ENCODE data around the gene TANC1.
"Not testable (repeated sequence)": the region's sequence is repeated elsewhere in the genome, so short reads cannot be mapped to it uniquely, and the experiment has no call there.

The TANC1 gene

GRCh38 chr2:159094173-159094737 lies 125.8 kb downstream of the TANC1 start:
- DNase-seq, result no peak

DNA sequence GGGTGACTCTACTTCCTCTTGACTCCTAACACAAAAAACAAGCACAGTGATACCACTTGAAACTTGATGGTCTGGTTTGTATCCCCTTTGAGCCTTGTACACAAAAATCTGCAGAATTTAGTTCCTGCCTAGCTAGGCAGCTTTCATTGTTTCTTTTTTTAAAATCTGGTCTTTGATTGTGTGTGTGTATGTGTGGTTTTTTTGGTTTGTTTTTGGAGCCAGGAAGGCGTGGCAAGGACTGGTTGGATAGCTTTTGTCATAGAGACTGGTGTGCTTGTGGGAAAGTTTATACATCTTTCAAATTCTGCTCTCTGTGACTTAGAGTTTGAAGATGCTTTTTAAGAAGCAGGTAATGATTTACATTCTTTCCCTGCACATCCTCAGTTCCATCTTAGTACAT lies 127.4 kb downstream of the TANC1 start:
- DNase-seq, result no peak

DNA sequence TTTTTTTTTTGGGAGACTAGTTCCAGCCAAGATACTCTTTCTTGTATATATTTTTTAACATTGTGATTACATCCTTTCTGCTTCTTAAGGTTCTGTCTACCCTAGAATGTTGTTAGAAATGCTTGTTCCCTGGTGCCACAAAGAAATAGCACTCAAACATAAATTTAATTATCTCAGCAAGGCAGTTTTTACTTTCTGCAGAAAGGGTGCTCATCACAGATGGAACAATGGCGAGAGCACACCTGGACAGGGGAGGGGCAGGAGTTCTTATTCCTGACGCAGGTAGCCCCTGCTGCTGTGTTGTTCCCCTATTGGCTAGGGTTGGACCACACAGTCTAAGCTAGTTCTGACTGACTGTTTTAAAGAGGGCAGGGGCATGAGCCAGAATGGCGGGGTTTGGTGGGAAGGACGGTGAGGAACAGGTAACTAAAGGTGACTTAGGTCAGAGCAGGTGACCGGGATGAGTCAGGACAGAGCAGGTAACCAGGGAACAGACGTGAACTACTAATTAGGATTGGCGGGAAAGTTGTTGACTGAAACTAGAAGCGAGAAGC lies 127.9 kb downstream of the TANC1 start:
- DNase-seq, result not testable (repeated sequence)

DNA sequence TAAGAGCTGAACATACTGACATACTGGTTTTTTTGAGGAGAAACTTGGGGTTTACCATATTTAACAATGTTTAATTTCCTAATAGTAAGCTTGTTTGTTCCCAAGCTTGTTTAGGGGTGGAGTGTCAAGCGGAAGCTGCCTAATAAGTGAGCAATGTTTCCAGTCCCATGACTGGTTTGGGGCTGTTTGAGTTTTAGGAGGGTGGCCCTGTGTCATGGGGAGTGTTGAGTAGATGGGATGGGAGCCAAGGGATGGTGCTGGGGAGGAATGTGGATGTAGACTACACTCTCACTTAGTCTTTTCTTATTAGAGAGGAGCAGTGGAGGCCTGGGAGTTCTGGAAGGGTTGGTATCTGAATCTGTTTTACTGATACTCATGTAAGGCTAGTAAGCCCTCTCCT lies 128.5 kb downstream of the TANC1 start:
- no peak for DNase-seq

GRCh38 chr2:159098361-159098760 lies 129.9 kb downstream of the TANC1 start:
- DNase-seq, result no peak

- DNase-seq, result no peak
Measured at GRCh38 chr2:159098921-159099411, 130.5 kb downstream of the TANC1 start.

GRCh38 chr2:159101755-159102489 lies 133.5 kb downstream of the TANC1 start:
- no peak for DNase-seq

DNA sequence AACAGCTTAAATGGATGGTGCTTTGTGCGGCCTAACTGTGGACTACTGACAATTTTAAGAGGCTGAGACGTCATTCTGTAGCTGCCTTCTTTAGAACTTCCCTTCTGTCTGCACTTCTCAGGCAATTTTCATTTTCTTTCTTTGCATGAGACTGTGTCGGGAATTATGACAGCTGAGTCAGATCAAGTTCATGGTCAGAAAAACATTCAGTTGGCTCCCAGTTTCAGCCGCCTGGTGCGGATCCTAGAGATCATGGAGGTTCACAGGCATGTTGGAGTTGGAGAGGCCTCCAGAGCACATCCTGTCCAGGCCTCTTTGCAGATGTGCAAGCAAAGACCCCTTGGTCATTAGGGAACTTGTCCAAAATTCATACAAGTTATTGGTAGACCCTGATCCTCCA lies 135.0 kb downstream of the TANC1 start:
- no peak for DNase-seq

DNA sequence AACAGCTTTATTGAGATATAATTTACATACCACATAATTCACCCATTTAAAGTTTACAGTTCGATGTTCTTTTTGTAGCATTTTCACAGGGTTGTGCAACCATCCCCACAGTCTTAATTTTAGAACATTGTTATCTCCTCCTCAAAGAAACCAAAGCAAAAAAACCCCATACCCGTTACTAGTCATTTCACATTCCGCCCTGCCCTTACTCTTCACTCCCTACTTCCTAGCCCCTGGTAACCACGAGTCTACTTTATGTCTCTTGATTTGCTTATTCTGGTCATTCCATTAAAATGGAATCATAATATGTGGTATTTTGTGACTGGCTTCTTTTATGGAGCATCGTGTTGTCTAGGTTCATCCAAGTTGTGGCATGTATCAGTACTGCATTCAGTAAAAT lies 137.7 kb downstream of the TANC1 start:
- DNase-seq, result no peak

- no peak for DNase-seq
Measured at GRCh38 chr2:159108181-159108893, 139.9 kb downstream of the TANC1 start.

- DNase-seq, result no peak
Measured at GRCh38 chr2:159109517-159109916, 141.1 kb downstream of the TANC1 start.

GRCh38 chr2:159110784-159111183 lies 142.3 kb downstream of the TANC1 start:
- DNase-seq, result no peak

GRCh38 chr2:159111346-159111927 lies 143.0 kb downstream of the TANC1 start:
- DNase-seq, result no peak

DNA sequence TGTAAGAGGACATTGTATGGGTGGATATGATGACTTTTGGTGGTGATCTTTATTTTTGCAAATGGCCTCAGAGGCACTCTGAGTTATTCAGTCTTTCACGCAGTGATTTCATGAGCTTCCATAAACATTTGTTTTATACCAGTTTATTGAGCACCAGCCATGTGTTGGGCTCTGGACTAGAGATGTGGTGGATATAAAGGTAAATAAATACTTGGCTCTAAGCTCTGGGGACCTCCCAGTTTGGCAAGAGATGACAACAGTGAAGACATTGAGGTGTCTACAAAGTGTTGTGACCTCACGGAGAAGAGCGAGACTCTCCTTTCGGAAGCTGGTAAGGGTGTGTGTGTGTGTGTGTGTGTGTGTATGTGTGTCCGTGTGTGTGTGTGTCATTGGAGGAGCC lies 146.4 kb downstream of the TANC1 start:
- no peak for DNase-seq

DNA sequence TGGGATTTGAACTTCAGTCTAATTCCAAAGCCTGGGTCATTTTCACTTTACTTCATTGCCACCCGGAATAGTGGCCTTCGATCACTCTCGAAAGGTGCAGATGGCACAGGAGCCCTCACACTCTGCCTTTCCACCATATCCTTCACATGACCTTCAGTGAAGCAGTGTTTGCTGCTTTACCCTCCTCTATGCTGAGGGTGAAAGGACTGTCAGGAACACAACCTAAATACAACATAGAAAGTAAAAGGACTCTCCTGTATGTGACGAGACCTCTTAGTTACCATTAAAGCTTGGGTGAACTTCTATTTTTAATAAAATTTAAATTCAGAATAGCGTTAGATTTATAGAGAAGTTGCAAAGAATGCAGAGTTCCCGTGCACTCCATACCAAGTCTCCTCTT lies 148.5 kb downstream of the TANC1 start:
- DNase-seq, result no peak

DNA sequence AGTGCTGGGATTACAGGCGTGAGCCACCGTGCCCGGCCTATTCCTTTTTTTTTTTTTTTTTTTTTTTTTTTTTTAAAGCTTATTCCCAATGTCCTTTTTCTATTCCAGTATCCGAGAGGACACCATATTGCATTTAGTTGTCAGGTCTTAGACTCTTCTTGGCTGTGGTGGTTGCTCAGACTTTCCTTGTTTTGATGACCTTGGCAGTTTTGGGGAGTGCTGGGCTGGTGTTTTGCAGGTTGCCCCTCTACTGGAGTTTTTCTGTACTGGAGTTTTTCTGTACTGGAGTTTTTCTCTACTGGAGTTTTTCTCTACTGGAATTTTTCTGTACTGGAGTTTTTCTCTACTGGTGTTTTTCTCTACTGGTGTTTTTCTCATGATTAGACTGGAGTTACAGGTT lies 149.2 kb downstream of the TANC1 start:
- DNase-seq, result no peak

GRCh38 chr2:159118115-159118858 lies 149.8 kb downstream of the TANC1 start:
- DNase-seq, result peak; percentile 90

- DNase-seq, result no peak
Measured at GRCh38 chr2:159118859-159119500, 150.5 kb downstream of the TANC1 start.

DNA sequence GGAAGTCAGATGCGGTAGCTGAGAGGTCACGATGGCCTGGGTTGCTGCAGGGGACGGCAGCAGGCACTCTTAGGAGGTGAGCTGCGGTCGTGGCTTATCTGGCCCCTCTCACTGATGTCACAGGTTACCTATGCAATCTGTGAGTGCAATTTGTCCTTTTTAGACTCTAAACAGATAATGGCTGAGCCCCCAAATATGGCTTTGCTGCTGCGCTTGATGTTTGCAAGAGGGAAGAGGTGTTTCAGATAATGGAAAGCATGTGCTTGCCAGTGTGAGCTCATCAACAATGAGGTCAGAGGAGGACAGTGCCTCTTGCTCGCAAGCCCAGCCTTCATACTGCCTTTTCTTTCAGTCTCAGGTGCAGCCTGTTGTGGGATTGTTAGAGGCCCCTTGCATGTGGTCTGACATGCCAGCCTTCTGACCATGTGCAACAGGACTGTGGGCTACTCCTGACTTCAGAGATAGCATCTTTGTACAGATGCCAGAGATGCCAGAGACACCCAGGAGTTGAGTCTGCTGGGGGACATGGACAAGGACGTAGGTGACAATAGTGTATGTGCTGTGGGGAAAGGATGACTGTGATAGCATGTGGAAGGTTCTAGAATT lies 151.3 kb downstream of the TANC1 start:
- peak; percentile 85 for DNase-seq

GRCh38 chr2:159123786-159124185 lies 155.3 kb downstream of the TANC1 start:
- peak; percentile 51 for DNase-seq

GRCh38 chr2:159124441-159124911 lies 156.0 kb downstream of the TANC1 start:
- peak; percentile 92 for DNase-seq

Measured in islet precursor cell (in vitro differentiated cells).